AG04450 (cell line): ENCODE measurements around the gene LOX. TPM values are rescaled to one million over a fixed set of nuclear protein-coding genes. Genes with fewer than 3 reads are reported as not detected.

ENCODE experiments used
- CTCF ChIA-PET: fragments of 300-600, 350-600 bp; formaldehyde crosslinking; extraction: SDS; loops from one replicate; lab custom pipeline; 2022; ENCODE audit warnings: antibody characterized with exemption, inconsistent platforms; lab: Charles Lee
- POLR2A ChIA-PET: fragments of 350-600 bp; formaldehyde crosslinking; extraction: SDS; loops from one replicate; lab custom pipeline; 2021; ENCODE audit warnings: antibody characterized with exemption, inconsistent platforms; lab: Yijun Ruan, JAX
- DNase-seq: peaks from one replicate; pipeline ENCODE4 v3.0.0-alpha.2; 2011; ENCODE audit warnings: low read depth, low spot score
- H3K27ac ChIP-seq: one replicate; pipeline ENCODE4 v1.5.1; 2012; ENCODE audit warnings: low read depth, low read length, control low read depth
- H3K27me3 ChIP-seq: one replicate; pipeline ENCODE4 v1.6.0; 2012; ENCODE audit warnings: low read length; ENCODE audit not compliant: control insufficient read depth, insufficient read depth
- H3K4me3 ChIP-seq: 2 replicates; pipeline ENCODE4 v1.5.1; 2011; ENCODE audit warnings: mild to moderate bottlenecking, low read depth, low read length, control low read depth
- H3K9me3 ChIP-seq: 2 replicates; pipeline ENCODE4 v1.5.1; 2012; ENCODE audit warnings: low read length; ENCODE audit not compliant: control insufficient read depth, insufficient read depth
- polyA plus RNA-seq: library from polyadenylated mRNA; depleted of rRNA; stranded (reverse); fragments of >200 nt; gene quantifications from 2 replicates; pipeline ENCODE4 v1.2.3, GENCODE V29; 2011
- TF ChIP-seq, protein P1 (sequence below): IDR thresholded peaks from 2 replicates; pipeline ENCODE4 v1.5.1; 2011; ENCODE audit warnings: low read depth, low read length, control low read depth, inconsistent platforms

Gene LOX
- polyA plus RNA-seq, 1 experiment = 228 TPM

GRCh38 chr5:122121479-122122465, 43.7 kb upstream of the LOX start:
- Histone ChIP-seq H3K4me3 (no peak overlapping the region), H3K27ac (no peak overlapping the region), H3K9me3 (no peaks in the 10 kb centered on the region), H3K27me3 (no peaks in the 10 kb centered on the region)
- TF ChIP-seq, protein P1, sequence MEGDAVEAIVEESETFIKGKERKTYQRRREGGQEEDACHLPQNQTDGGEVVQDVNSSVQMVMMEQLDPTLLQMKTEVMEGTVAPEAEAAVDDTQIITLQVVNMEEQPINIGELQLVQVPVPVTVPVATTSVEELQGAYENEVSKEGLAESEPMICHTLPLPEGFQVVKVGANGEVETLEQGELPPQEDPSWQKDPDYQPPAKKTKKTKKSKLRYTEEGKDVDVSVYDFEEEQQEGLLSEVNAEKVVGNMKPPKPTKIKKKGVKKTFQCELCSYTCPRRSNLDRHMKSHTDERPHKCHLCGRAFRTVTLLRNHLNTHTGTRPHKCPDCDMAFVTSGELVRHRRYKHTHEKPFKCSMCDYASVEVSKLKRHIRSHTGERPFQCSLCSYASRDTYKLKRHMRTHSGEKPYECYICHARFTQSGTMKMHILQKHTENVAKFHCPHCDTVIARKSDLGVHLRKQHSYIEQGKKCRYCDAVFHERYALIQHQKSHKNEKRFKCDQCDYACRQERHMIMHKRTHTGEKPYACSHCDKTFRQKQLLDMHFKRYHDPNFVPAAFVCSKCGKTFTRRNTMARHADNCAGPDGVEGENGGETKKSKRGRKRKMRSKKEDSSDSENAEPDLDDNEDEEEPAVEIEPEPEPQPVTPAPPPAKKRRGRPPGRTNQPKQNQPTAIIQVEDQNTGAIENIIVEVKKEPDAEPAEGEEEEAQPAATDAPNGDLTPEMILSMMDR = no peak
- ChIA-PET CTCF (interaction anchor here (1.0 to 2.4 kb wide), 5 partner anchors 13 to 153 kb away, joined by 3 to 8 read pairs (median 3); no protein-coding TSS in a partner anchor), POLR2A (no interaction called here)
- DNase-seq = no peak

GRCh38 chr5:122120957-122121356, 42.9 kb upstream of the LOX start:
- Histone ChIP-seq H3K27me3 (no peaks in the 10 kb centered on the region), H3K27ac (no peak overlapping the region), H3K4me3 (no peak overlapping the region), H3K9me3 (no peaks in the 10 kb centered on the region)
- DNase-seq = no peak
- POLR2A ChIA-PET = no interaction called here
- CTCF ChIA-PET = interaction anchor here (1.0 to 2.4 kb wide), 4 partner anchors 12 to 152 kb away, joined by 3 to 8 read pairs (median 4); no protein-coding TSS in a partner anchor
- TF ChIP-seq, protein P1 = no peak

DNA sequence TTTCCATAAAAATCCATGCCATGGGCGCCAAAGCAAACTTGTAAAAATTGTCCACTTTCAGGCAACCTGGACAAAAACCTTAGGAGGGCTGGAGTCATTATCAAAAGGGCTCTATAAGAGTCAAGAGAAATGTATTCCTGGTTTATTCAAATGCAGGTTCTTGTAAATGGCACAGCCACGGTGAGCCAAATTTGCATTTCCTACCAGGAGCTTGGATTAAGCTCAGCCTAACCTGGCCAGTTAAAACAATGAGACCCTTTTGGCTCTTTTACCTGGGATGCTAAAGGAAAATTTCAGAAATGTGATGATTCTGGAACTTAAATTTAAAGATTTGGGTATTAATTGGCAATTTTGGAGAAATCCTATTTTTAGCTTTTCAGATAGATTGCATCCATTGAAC, 42.4 kb upstream of the LOX start:
- no peaks in the 10 kb centered on the region for H3K27me3 ChIP-seq
- ChIA-PET POLR2A (no interaction called here), CTCF (interaction anchor here (2.1 to 2.4 kb wide), 2 partner anchors 19 to 36 kb away, joined by 6 to 8 read pairs; no protein-coding TSS in a partner anchor)
- H3K9me3 ChIP-seq = no peaks in the 10 kb centered on the region
- H3K27ac ChIP-seq = no peak overlapping the region
- no peak for DNase-seq
- TF ChIP-seq, protein P1 = no peak
- no peak overlapping the region for H3K4me3 ChIP-seq

- CTCF ChIA-PET = interaction anchor here (1.0 kb wide), 1 partner anchor 17 kb away, joined by 5 read pairs; no protein-coding TSS in a partner anchor
- no peak for DNase-seq
- no peak overlapping the region for H3K27ac ChIP-seq
- POLR2A ChIA-PET = no interaction called here
- TF ChIP-seq, protein P1 = no peak
- H3K9me3 ChIP-seq = no peaks in the 10 kb centered on the region
- no peaks in the 10 kb centered on the region for H3K27me3 ChIP-seq
- H3K4me3 ChIP-seq = no peak overlapping the region
Measured at GRCh38 chr5:122119205-122119604, 41.1 kb upstream of the LOX start.
